Metanephros (tissue), 1 donor: ENCODE data around the gene LRRFIP1. TPM values are rescaled to one million over a fixed set of nuclear protein-coding genes. Genes with fewer than 3 reads are reported as not detected.

ENCODE experiments used
- total RNA-seq: library from RNA; depleted of rRNA; stranded (reverse); fragments of >200 nt; gene quantifications from one replicate; pipeline ENCODE4 v1.2.3, GENCODE V29; 2014

LRRFIP1 gene, protein sequence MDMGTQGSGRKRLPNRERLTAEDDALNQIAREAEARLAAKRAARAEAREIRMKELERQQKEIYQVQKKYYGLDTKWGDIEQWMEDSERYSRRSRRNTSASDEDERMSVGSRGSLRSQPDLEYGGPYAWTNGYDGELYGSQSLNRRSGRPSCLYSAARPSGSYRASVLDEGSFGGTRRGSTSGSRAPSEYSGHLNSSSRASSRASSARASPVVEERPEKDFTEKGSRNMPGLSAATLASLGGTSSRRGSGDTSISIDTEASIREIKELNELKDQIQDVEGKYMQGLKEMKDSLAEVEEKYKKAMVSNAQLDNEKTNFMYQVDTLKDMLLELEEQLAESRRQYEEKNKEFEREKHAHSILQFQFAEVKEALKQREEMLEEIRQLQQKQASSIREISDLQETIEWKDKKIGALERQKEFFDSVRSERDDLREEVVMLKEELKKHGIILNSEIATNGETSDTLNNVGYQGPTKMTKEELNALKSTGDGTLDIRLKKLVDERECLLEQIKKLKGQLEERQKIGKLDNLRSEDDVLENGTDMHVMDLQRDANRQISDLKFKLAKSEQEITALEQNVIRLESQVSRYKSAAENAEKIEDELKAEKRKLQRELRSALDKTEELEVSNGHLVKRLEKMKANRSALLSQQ
- 72.9 TPM for total RNA-seq

DNA sequence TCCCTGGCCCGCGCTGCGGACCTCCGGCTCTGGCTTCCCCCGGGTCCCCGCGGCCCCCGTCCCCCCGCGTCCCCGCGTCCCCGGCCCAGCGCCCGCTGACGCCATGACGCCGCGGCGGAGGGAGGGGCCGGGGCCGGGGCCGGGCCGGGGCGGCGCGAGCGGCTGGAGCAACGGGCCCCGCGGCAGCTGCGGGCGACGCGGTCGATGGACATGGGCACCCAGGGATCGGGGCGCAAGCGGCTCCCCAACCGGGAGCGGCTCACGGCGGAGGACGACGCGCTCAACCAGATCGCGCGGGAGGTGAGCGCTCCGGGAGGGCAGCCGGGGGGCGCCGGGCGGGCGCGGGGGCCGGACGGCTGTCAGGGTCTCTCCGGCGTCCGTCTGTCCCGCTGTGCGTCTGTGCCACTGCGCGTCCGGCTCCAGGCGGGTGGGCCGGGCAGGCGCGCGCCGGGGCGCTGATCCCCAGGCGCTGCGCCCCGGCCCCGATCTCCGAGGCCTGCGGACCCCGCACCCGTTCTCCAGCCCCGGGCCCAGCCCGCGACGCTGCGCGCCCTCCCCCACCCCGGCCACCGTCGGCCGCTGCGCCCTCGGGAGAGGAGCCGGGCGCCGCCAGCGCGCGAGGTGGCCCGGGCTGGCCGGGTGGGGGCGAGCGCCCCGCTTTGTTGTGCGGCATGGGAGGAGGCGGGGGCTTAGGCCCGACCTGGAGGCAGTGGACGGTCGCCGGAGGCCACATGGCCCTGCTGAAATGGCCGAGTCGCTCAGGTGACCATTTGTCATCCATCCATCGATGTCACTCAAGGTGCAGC is at the start of gene LRRFIP1:
LRRFIP1 (plus strand) TSS at position 147 of the 806 bp plus-strand sequence; CDS start at position 205, 58 bp downstream.

DNA sequence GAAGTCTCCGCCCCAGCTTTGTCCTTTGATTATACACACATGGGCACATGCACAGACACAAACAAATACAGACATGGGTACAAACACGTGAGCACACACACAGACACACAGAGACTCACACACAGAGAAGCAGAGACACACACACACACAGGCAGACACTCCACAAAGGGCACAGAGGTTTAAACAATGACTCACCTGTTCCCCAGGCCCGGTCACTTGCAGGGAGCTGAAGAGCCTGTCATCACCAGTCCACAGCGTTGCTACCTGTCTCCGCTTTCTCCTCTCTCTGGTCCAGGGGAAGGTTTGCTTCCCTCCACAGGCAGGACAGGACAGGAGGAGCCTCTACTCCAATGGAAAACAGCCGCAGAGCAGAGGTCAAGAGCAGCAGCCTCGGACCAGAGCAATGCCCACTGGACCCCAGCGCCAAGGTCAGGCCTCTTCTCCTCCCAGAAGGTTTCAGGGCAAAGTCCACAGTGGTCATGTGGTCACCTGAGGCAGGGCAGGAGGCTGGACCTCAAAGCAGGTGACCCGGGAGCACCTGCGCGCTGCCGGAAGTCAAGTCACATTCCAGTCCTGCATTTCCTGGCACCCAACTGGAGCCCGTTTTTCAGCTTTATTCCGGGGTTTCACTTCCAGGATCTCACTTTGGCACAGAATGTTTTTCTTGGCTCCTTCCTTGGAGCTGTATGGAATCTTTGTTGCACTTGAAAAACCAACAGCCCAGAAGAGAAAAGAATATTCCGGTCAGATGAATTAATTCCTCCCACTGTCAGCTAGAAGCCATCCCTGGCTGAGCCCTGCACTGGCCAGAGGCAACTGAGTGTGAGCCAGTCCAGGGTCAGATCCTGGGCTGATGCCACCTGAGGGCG is 36.9 kb upstream of the LRRFIP1 start, which contains the start of gene RAB17:
RAB17 (minus strand) TSS at position 463 of the 869 bp plus-strand sequence. CDS start 4,580 bp downstream, outside the sequence.

DNA sequence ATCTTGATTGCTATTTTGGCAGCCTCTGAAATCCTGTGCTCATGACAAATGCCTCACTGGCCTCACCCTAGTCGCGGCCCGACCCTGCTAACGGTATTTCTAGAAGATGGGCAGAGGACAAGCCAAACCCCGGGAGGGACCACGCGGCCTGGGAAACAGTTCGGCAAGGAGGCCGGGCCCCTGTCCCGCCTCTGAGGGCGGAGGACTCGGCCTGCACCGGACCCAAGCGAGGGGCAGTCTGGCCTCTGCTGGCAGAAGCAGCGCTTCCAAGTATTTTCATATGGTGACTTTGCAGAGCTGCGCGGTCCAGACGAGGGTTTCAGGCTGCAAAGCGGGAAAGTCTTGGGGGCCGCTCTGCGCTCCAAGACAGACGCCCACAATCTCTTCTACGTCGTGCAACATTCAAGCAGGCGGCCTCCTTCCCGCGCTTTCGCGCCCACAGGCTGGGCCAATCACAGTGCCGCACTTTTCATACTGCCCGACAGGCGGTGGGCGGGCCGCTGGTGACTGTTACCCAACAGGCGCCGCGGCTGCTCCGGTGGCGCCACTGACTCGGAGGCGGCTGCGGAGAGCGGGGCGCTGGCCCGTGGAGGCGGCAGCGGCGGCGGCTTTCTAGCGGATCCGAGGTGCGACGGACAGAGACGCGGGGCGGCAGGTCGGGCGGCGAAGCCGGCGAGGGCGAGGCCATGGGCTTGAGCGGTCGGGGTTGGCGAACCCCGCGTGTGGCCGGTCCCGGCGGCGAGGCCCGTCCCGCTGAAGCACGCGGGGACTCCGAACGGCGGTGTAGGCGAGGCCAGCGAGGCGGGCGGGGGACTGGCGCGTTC is 171.1 kb downstream of the LRRFIP1 start, which contains the start of gene RBM44:
RBM44 (plus strand) TSS at position 544 of the 824 bp plus-strand sequence. CDS start 14,831 bp downstream, outside the sequence.

Other genes starting within 250 kb of the LRRFIP1 start
- gene COL6A3, start 213.4 kb upstream of the LRRFIP1 start, total RNA-seq, result 455 TPM
- 4.6 TPM for gene MLPH, start 140.3 kb upstream of the LRRFIP1 start, total RNA-seq
- gene PRLH, start 61.0 kb upstream of the LRRFIP1 start, total RNA-seq, result not detected
- gene RAB17, start 36.9 kb upstream of the LRRFIP1 start, total RNA-seq, result 10.6 TPM
- gene RBM44, start 171.2 kb downstream of the LRRFIP1 start, total RNA-seq, result 2.2 TPM
- 26.7 TPM for gene RAMP1, start 232.0 kb downstream of the LRRFIP1 start, total RNA-seq